ENCODE results near the gene ZDHHC15. TPM values are rescaled to one million over a fixed set of nuclear protein-coding genes. Genes with fewer than 3 reads are reported as not detected.

ZDHHC15 gene
- total and polyA plus RNA-seq, 2 of the 4 experiments (the other 2 are of a cell fraction), result not detected

DNA sequence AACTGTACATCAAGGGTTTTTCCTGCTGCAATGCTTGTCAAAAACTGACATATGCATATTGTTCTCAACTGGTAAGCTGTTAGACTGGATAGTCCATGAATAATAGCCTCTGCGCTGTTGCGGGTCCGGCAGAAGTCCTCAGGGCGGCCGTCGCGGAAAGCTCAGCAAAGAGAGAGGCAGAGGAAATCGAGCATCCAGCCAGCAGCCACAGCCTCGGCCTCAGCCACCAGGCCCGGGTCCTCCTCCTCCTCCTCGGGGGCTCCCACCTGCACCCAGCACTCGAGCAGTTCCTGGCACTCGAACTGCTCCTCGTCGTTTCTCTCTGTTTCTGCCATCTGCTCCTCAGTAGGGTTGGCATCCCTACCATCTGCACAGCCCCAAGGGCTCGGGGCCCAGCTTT lies 195.2 kb downstream of the ZDHHC15 start:
- H3K9me3 ChIP-seq (ENCODE audit: control insufficient read depth, insufficient read depth, low read length), result peaks cover 2% of the 10 kb centered on the region; the same call in 1 of the 2 replicates
- H3K4ac ChIP-seq (ENCODE audit: low read depth, low read length), result no peak overlapping the region
- no peak overlapping the region for H4K8ac ChIP-seq (ENCODE audit: low read depth in 2 of 2, low read length in 2 of 2)
- no peaks in the 10 kb centered on the region for H3K9me1 ChIP-seq (ENCODE audit: insufficient read depth, low read length)
- H2AFZ ChIP-seq (replicated peaks; ENCODE audit: low read length, poor library complexity), result no peak overlapping the region
- in situ Hi-C loops (cut with MboI; ENCODE audit: low sequenced_read_pairs), result no loop called here
- intact Hi-C loops (cut with micrococcal nuclease), result no loop called here
- H2BK15ac ChIP-seq (ENCODE audit: low read depth, low read length), result no peak overlapping the region
- H2AK9ac ChIP-seq (replicated peaks; ENCODE audit: low read depth, low read length, poor library complexity), result no peak overlapping the region
- H2BK20ac ChIP-seq (ENCODE audit: low read depth, low read length), result no peak overlapping the region
- no peak overlapping the region for H3K18ac ChIP-seq (ENCODE audit: low read depth, low read length)
- 79% methylated on average over 9 of the region's 16 CpGs; no CpG with 5 or more reads in 1 of the 2 experiments for WGBS, 2 experiments (ENCODE audit: extremely low coverage in 2 of 2, insufficient read length in 1 of 2)
- ChIA-PET CTCF (no interaction called here), POLR2A (ENCODE audit: unreplicated experiment) (no interaction called here)
- H4K5ac ChIP-seq (ENCODE audit: low read depth, low read length), result no peak overlapping the region
- H3K79me1 ChIP-seq (ENCODE audit: low read depth in 1 of 2, low read length in 2 of 2), result no peaks in the 10 kb centered on the region
- H3K4me1 ChIP-seq (ENCODE audit: control insufficient read depth, insufficient read depth, low read length), result no peaks in the 10 kb centered on the region
- DNase-seq (no peak), ATAC-seq (ENCODE audit: low read depth) (no peak)
- peaks cover 4% of the 10 kb centered on the region for H3K36me3 ChIP-seq (ENCODE audit: control insufficient read depth, insufficient read depth, low read length)
- H3K23ac ChIP-seq (ENCODE audit: low read depth, low read length), result no peak overlapping the region
- no peak overlapping the region for H2BK5ac ChIP-seq (ENCODE audit: low read depth, low read length, poor library complexity, severe bottlenecking)
- H4K91ac ChIP-seq (ENCODE audit: insufficient read depth, low read depth, low read length), result no peak overlapping the region
- dilution Hi-C loops (cut with HindIII; ENCODE audit: low sequenced_read_pairs, unreplicated experiment), result no loop called here
- no peak overlapping the region for H3K4me3 ChIP-seq (ENCODE audit: insufficient read depth, low read depth, low read length)
- H3K27ac ChIP-seq (ENCODE audit: insufficient read depth, low read length), result no peak overlapping the region
- no peak overlapping the region for H3K9ac ChIP-seq (ENCODE audit: low read depth, low read length)
- H2BK120ac ChIP-seq (ENCODE audit: low read depth, low read length), result no peak overlapping the region
- no peaks in the 10 kb centered on the region for H3K27me3 ChIP-seq (ENCODE audit: control insufficient read depth, insufficient read depth, low read length)
- no TSS peak for BruUV-seq (replicated peaks)
- no peak overlapping the region for H2AK5ac ChIP-seq (ENCODE audit: low read depth, low read length)
- no peak overlapping the region for H3K14ac ChIP-seq (replicated peaks; ENCODE audit: low read depth, low read length)
- H3K56ac ChIP-seq (ENCODE audit: extremely low read depth, insufficient read depth, low read length), result no peak overlapping the region
- H3K4me2 ChIP-seq (ENCODE audit: low read depth, low read length), result no peak overlapping the region
- no peak for TF ChIP-seq MAZ (IDR thresholded peaks at IDR 0.05; ENCODE audit: borderline replicate concordance, low read depth, low read length)
- no peaks in the 10 kb centered on the region for H4K20me1 ChIP-seq (ENCODE audit: insufficient read depth, low read length)

Other genes starting within 250 kb of the ZDHHC15 start
- 9.7 and 15.6 TPM in 2 replicates for gene UPRT, start 249.0 kb downstream of the ZDHHC15 start, total RNA-seq (2012; rRNA removed)
- 4.8 and 6.9 TPM in 2 replicates for gene UPRT, start 249.0 kb downstream of the ZDHHC15 start, polyA plus RNA-seq (2012; rRNA removed)